Fibroblast of pulmonary artery (primary cell): ENCODE results near the gene MARVELD2.

ENCODE experiments used
- DNase-seq: peaks from one replicate; pipeline ENCODE4 v3.0.0-alpha.2; 2010; ENCODE audit warnings: low read depth
- H3K4me3 ChIP-seq: replicated peaks from 2 replicates; pipeline ENCODE4 v1.5.1; 2011; ENCODE audit warnings: low read depth, mild to moderate bottlenecking, control low read depth, low read length, moderate library complexity
- CTCF ChIP-seq: IDR thresholded peaks from 2 replicates; pipeline ENCODE4 v1.5.1; 2011; ENCODE audit warnings: mild to moderate bottlenecking, control low read depth, low read length, inconsistent platforms; ENCODE audit errors: missing control alignments

The MARVELD2 gene

GRCh38 chr5:69374911-69375446 is 39.9 kb upstream of the MARVELD2 start:
- no peak for TF ChIP-seq CTCF
- H3K4me3 ChIP-seq, result no peak overlapping the region

GRCh38 chr5:69378376-69378775 is 36.5 kb upstream of the MARVELD2 start:
- DNase-seq, result no peak
- H3K4me3 ChIP-seq, result no peak overlapping the region
- TF ChIP-seq CTCF, result no peak

More at GRCh38 chr5:69374911-69375446, 39.9 kb upstream of the MARVELD2 start:
- DNase-seq, result no peak

GRCh38 chr5:69404659-69405330 is 10.1 kb upstream of the MARVELD2 start:
- no peak overlapping the region for H3K4me3 ChIP-seq
- no peak for DNase-seq
- no peak for TF ChIP-seq CTCF

- H3K4me3 ChIP-seq, result peak overlapping the region; percentile 44
- DNase-seq, result no peak
- TF ChIP-seq CTCF, result no peak
Observed at GRCh38 chr5:69415584-69415958, 655 bp downstream of the MARVELD2 start.

- no peak for DNase-seq
- no peak overlapping the region for H3K4me3 ChIP-seq
- TF ChIP-seq CTCF, result no peak
Observed at GRCh38 chr5:69416180-69416579, 1.3 kb downstream of the MARVELD2 start.

GRCh38 chr5:69416699-69417098 is 1.8 kb downstream of the MARVELD2 start:
- DNase-seq, result no peak
- H3K4me3 ChIP-seq, result no peak overlapping the region
- no peak for TF ChIP-seq CTCF

- no peak for TF ChIP-seq CTCF
Observed at GRCh38 chr5:69418554-69418953, 3.6 kb downstream of the MARVELD2 start.

More at GRCh38 chr5:69418554-69418953, 3.6 kb downstream of the MARVELD2 start:
- H3K4me3 ChIP-seq, result no peak overlapping the region
- no peak for DNase-seq
